Measurements from ENCODE around the gene ZNF425.

Gene ZNF425

DNA sequence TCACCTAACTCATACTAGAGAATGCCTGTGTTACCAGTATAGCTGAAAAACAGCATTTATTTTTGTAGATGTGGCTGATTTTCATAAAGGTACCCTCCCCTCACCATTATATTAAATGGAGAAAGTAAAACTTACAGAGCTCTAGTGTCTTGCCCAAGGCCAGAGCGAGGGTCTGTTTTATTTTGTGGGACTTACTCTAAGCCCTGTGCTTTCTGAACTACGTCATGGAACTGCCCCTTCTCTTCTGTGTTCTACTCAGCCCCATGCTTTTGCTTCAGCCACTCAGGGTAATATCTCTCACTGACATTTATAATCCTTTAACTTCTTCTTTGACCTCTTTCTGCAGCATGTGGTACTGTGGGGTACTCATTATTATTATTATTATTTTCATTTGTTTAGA is 25.3 kb downstream of the ZNF425 start:
- no peak overlapping the region for H3K4me3 ChIP-seq (ENCODE audit: low read length)
- H3K4me2 ChIP-seq (ENCODE audit: low read length), result no peak overlapping the region
- peaks cover 9% of the 10 kb centered on the region; the same call in 1 of the 2 replicates for H3K27me3 ChIP-seq (ENCODE audit: control insufficient read depth, low read length)
- TF ChIP-seq, protein P1, sequence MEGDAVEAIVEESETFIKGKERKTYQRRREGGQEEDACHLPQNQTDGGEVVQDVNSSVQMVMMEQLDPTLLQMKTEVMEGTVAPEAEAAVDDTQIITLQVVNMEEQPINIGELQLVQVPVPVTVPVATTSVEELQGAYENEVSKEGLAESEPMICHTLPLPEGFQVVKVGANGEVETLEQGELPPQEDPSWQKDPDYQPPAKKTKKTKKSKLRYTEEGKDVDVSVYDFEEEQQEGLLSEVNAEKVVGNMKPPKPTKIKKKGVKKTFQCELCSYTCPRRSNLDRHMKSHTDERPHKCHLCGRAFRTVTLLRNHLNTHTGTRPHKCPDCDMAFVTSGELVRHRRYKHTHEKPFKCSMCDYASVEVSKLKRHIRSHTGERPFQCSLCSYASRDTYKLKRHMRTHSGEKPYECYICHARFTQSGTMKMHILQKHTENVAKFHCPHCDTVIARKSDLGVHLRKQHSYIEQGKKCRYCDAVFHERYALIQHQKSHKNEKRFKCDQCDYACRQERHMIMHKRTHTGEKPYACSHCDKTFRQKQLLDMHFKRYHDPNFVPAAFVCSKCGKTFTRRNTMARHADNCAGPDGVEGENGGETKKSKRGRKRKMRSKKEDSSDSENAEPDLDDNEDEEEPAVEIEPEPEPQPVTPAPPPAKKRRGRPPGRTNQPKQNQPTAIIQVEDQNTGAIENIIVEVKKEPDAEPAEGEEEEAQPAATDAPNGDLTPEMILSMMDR (IDR thresholded peaks at IDR 0.05; ENCODE audit: low read depth, low read length, poor library complexity, severe bottlenecking), result no peak
- TF ChIP-seq EZH2phosphoT487 (IDR thresholded peaks at IDR 0.05; ENCODE audit: borderline replicate concordance, low read length), result no peak
- H4K20me1 ChIP-seq (ENCODE audit: control insufficient read depth, insufficient read depth, low read depth, low read length), result no peaks in the 10 kb centered on the region
- H3K36me3 ChIP-seq (ENCODE audit: control insufficient read depth, low read length), result no peaks in the 10 kb centered on the region
- no peak overlapping the region for H3K27ac ChIP-seq (ENCODE audit: low read depth, low read length)
- H3K79me2 ChIP-seq (ENCODE audit: control insufficient read depth, low read length), result no peaks in the 10 kb centered on the region
- no peaks in the 10 kb centered on the region for H3K9me2 ChIP-seq (replicated peaks; ENCODE audit: control insufficient read depth, low read length)
- H3K4me1 ChIP-seq (ENCODE audit: control insufficient read depth, low read length), result no peaks in the 10 kb centered on the region
- 0 out of 2 replicates have a peak, but pooled peaks cover 4% of the 10 kb centered on the region for H3F3A ChIP-seq (ENCODE audit: control insufficient read depth, insufficient read depth)
- H3K9me3 ChIP-seq (ENCODE audit: control insufficient read depth, insufficient read depth, low read length), result no peaks in the 10 kb centered on the region

DNA sequence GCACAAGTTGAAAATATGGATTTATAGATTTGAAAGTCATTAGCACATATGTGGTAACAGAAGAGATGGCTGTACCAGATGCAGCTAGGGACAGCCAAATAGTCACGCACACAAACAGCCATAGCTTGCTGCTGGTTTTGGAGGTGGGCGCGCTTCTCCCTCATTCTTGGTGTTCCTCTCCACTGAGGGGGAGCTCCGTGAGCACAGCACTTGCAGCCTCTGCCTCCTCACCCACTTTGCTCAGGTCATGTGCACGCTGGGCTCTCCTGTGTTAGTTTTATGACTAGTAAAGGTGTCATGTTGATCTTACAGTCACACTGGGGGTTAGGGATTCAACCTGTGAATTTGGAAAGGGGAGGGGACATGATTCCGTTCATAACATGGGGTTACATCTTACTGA is 27.1 kb downstream of the ZNF425 start:
- Histone ChIP-seq H3K4me1 (ENCODE audit: control insufficient read depth, low read length) (no peaks in the 10 kb centered on the region), H3F3A (ENCODE audit: control insufficient read depth, insufficient read depth) (0 out of 2 replicates have a peak, but pooled peaks cover 4% of the 10 kb centered on the region), H3K27me3 (ENCODE audit: control insufficient read depth, low read length) (peaks cover 9% of the 10 kb centered on the region; the same call in 1 of the 2 replicates), H3K36me3 (ENCODE audit: control insufficient read depth, low read length) (no peaks in the 10 kb centered on the region), H4K20me1 (ENCODE audit: control insufficient read depth, insufficient read depth, low read depth, low read length) (no peaks in the 10 kb centered on the region), H3K4me2 (ENCODE audit: low read length) (no peak overlapping the region), H3K9me3 (ENCODE audit: control insufficient read depth, insufficient read depth, low read length) (no peaks in the 10 kb centered on the region), H3K9me2 (replicated peaks; ENCODE audit: control insufficient read depth, low read length) (no peaks in the 10 kb centered on the region), H3K27ac (ENCODE audit: low read depth, low read length) (no peak overlapping the region), H3K79me2 (ENCODE audit: control insufficient read depth, low read length) (no peaks in the 10 kb centered on the region), H3K4me3 (ENCODE audit: low read length) (no peak overlapping the region)
- TF ChIP-seq EZH2phosphoT487 (IDR thresholded peaks at IDR 0.05; ENCODE audit: borderline replicate concordance, low read length), result no peak
- TF ChIP-seq, protein P1 (IDR thresholded peaks at IDR 0.05; ENCODE audit: low read depth, low read length, poor library complexity, severe bottlenecking), result no peak

DNA sequence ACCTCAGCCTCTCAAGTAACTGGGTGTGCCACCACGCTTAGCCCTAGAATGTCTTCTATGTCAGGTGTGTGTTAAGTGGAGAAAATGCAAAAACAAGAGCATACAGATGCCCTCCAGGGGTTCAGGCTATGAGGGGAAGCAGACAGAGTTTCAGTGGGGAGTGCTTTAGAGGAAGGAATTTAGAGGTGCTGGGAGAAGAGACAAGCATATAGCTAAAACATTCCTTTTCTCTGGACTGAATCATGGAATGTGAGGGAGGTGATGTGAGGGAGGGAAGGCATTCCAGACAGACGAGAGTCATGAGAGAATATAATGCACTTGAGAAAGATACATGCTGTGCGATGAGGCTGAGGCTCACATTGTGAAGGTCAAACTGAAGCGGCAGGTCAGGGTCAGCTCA is 29.0 kb downstream of the ZNF425 start:
- Histone ChIP-seq H3F3A (ENCODE audit: control insufficient read depth, insufficient read depth) (peaks cover 9% of the 10 kb centered on the region), H3K9me2 (replicated peaks; ENCODE audit: control insufficient read depth, low read length) (no peaks in the 10 kb centered on the region), H3K9me3 (ENCODE audit: control insufficient read depth, insufficient read depth, low read length) (no peaks in the 10 kb centered on the region), H3K79me2 (ENCODE audit: control insufficient read depth, low read length) (no peaks in the 10 kb centered on the region), H3K36me3 (ENCODE audit: control insufficient read depth, low read length) (no peaks in the 10 kb centered on the region), H3K27me3 (ENCODE audit: control insufficient read depth, low read length) (peaks cover 9% of the 10 kb centered on the region; the same call in 1 of the 2 replicates), H3K27ac (ENCODE audit: low read depth, low read length) (no peak overlapping the region), H3K4me1 (ENCODE audit: control insufficient read depth, low read length) (peaks cover 13% of the 10 kb centered on the region), H4K20me1 (ENCODE audit: control insufficient read depth, insufficient read depth, low read depth, low read length) (no peaks in the 10 kb centered on the region), H3K4me2 (ENCODE audit: low read length) (no peak overlapping the region), H3K4me3 (ENCODE audit: low read length) (no peak overlapping the region)
- TF ChIP-seq, protein P1 (IDR thresholded peaks at IDR 0.05; ENCODE audit: low read depth, low read length, poor library complexity, severe bottlenecking), result no peak
- TF ChIP-seq EZH2phosphoT487 (IDR thresholded peaks at IDR 0.05; ENCODE audit: borderline replicate concordance, low read length), result no peak
